K562 (cell line): ENCODE data around the gene UBA52. TPM values are rescaled to one million over a fixed set of nuclear protein-coding genes. Genes with fewer than 3 reads are reported as not detected.

Experiments
- ARID3A ChIP-seq: IDR thresholded peaks from 2 replicates; pipeline ENCODE4 v1.6.1; 2012; ENCODE audit warnings: low read depth, low read length, improper control_type of control experiment, borderline replicate concordance
- CTCFL ChIP-seq: IDR thresholded peaks from 2 replicates; pipeline ENCODE4 v1.6.1; 2011; ENCODE audit warnings: borderline replicate concordance, low read depth, mild to moderate bottlenecking, moderate library complexity, low read length; ENCODE audit not compliant: insufficient read depth, poor library complexity, severe bottlenecking
- DEAF1 ChIP-seq: fragments of 450-650 bp; formaldehyde crosslinking; IDR thresholded peaks from 2 replicates; pipeline ENCODE4 v1.4.0; 2020; ENCODE audit warnings: mild to moderate bottlenecking, moderate library complexity
- ELK3 ChIP-seq: fragments of 450-650 bp; formaldehyde crosslinking; IDR thresholded peaks from 2 replicates; pipeline ENCODE4 v1.4.0; 2020; ENCODE audit warnings: mild to moderate bottlenecking
- HMG20A ChIP-seq: fragments of 450-650 bp; formaldehyde crosslinking; conservative IDR thresholded peaks from 2 replicates; pipeline ENCODE4 v1.4.0; 2020; ENCODE audit warnings: mild to moderate bottlenecking, mixed read lengths
- HNRNPUL1 ChIP-seq: fragments of 200-400 bp; formaldehyde crosslinking; IDR thresholded peaks from 2 replicates; pipeline ENCODE4 v1.6.1; 2017; ENCODE audit warnings: low read length
- LCOR ChIP-seq: sonication (generic); formaldehyde crosslinking; IDR thresholded peaks from 2 replicates; pipeline ENCODE4 v1.8.0; 2022; ENCODE audit warnings: mild to moderate bottlenecking, missing genetic modification reagents
- STAT6 ChIP-seq: sonication (generic); formaldehyde crosslinking; IDR thresholded peaks from 2 replicates; pipeline ENCODE4 v1.8.1; 2023; ENCODE audit warnings: mild to moderate bottlenecking, missing genetic modification reagents
- TAL1 ChIP-seq: fragments of 450-650 bp; IDR thresholded peaks from 2 replicates; pipeline ENCODE4 v1.6.1; 2016; ENCODE audit warnings: mild to moderate bottlenecking
- ZBTB49 ChIP-seq: sonication (generic); formaldehyde crosslinking; IDR thresholded peaks from 2 replicates; pipeline ENCODE4 v1.8.0; 2022; ENCODE audit warnings: missing genetic modification reagents, mild to moderate bottlenecking, borderline replicate concordance
- ZNF24 ChIP-seq: fragments of 450-650 bp; IDR thresholded peaks from 2 replicates; pipeline ENCODE4 v1.6.1; 2016
- polyA plus RNA-seq, 8 experiments: library from polyadenylated mRNA; depleted of rRNA in 4 of 8; stranded (reverse) in 5 of 8; unstranded in 3 of 8; fragments of >200 nt; fragmentation: Nextera tagmentation in 2 of 8; fragmentation: Illumina TruSeq in 1 of 8; extraction: Ambion mirVana in 2 of 8; extraction: Trizol in 1 of 8; gene quantifications; 2 replicates each; pipeline versions ENCODE4 v1.2.1 to v1.2.3, GENCODE V29; 2011 to 2014; ENCODE audit warnings: inconsistent platforms in 1 of 8, missing spikeins in 1 of 8
- total RNA-seq, 7 experiments: library from RNA; depleted of rRNA in 6 of 7; stranded (reverse); fragments of >200 nt in 6 of 7; fragmentation: Illumina TruSeq in 2 of 7; extraction: Trizol in 2 of 7; gene quantifications; 2 replicates each; pipeline versions ENCODE4 v1.2.1 to v1.2.3, GENCODE V29; 2011 to 2021; ENCODE audit warnings: low replicate concordance in 1 of 7

The UBA52 gene
- total and polyA plus RNA-seq, 9 of the 15 experiments (the other 6 are each of a cell fraction or from before 2014, with no cell fraction given): 1,110 to 2,751 (median 1,733) TPM

- TF ChIP-seq ZBTB49 (CRISPR knock-in tag): no peak
- peak; percentile 82 for TF ChIP-seq CTCFL
- 0 out of 2 replicates have a peak, but pooled peaks have one; percentile 73 for TF ChIP-seq STAT6 (CRISPR knock-in tag)
- TF ChIP-seq HNRNPUL1: no peak
- no peak for TF ChIP-seq ELK3 (CRISPR knock-in tag)
- TF ChIP-seq DEAF1 (CRISPR knock-in tag): no peak
- TF ChIP-seq TAL1: no peak
- TF ChIP-seq ARID3A: no peak
- TF ChIP-seq ZNF24: no peak
- TF ChIP-seq LCOR: peak; percentile 17; the same call in 1 of the 2 replicates
- no peak for TF ChIP-seq HMG20A (CRISPR knock-in tag)
These were observed 18.0 kb downstream of the UBA52 start (continued) for GRCh38 chr19:18589380-18590272.
